Stimulated activated CD4-positive, alpha-beta T cell treated with anti-CD3 and anti-CD28 coated beads, Interleukin-4, amount 100 ng/mL, for 1 hour (primary cell): ENCODE data around the gene POMGNT2.
"Not testable (repeated sequence)": the region's sequence is repeated elsewhere in the genome, so short reads cannot be mapped to it uniquely, and the experiment has no call there.

Experiments used
- DNase-seq: peaks from one replicate; pipeline ENCODE4 v3.0.0-alpha.2; 2020

The POMGNT2 gene

DNA sequence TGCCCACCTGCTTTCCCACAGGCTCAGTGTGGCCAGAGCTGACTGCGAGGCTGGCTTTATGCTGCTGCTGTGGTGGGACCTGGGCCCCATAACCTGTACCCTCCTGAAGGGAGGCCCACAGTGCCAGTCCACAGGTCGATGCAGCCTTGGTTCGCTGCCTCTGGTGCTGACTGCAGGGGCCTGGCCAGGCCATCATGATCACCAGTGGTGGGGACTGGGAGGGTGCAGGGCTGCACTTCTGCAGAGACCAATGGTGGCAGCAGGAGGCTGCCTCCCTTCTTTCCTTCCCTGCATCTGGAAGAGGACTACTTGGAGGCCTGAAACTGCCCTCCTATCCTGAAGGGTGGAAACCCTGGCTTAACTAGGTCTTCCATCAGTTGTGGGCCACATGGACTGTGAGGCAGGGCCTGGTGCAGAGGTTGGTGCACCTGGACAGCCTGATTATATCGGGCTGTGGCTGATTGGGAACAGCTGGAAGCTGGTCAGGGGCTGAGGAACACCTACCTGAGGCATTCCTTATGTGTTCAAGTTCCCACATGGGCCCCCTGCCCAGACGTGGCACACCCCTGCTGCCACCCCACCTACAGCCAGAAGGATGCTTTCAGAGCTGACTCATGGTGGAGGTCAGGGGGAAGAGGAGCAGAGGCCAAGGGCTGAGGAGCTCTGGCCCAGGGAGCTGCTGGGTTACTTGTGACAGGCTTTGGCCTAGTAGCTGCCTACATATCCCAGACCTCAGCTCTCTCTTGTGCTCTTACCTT lies 29.8 kb downstream of the POMGNT2 start:
- DNase-seq, result no peak

DNA sequence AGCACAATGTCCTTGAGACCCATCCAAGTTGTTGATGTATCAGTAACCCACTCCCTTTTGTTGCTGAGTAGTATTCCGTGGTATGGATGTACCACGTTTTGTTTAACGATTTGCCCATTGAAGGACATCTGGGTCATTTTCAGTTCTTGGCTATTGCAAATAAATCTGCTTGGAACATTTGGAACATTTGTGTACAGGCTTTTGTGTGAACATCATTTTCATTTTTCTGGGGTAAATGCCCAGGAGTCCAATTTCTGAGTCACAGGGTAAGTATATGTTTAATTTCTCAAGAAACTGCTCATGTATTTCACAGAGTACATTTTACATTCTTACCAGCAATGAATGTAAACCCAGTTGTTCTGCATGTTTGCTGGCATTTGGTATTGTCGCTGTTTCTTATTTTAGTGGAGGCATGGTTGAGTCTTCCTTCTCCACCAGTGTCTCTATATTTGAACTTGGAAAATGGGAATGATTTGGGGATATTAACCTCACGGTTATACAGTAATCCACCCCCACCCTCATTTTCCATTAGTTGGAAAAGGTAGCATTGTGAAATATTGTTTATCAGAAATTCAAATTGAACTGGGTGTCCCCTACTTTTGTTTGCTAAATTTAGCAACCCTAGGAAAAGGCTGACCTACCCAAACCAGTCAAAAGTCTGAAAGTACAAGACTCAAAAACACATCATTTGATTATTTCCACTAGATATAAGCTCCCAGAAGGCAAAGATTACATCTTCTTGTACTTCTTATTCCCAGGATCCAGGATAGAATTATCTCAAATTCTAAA lies 30.8 kb downstream of the POMGNT2 start:
- DNase-seq, result no peak

DNA sequence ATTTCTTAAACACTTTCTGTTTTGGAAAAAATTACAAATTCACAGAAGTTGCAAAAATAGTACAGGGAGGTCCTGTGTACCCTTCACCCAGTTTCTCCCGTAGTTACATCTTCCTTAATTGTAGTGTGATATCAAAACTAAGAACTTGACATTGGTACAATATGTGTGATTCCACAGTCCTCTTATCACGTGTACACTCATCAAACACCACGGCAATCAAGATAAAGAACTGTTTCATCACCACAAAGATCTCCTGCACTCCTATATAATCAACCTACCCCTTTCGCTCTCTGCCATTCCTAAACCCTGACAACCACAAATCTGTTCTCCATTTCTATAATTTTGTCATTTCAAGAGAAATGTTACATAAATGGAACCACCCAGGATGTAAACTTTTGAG lies 31.4 kb downstream of the POMGNT2 start:
- no peak for DNase-seq

DNA sequence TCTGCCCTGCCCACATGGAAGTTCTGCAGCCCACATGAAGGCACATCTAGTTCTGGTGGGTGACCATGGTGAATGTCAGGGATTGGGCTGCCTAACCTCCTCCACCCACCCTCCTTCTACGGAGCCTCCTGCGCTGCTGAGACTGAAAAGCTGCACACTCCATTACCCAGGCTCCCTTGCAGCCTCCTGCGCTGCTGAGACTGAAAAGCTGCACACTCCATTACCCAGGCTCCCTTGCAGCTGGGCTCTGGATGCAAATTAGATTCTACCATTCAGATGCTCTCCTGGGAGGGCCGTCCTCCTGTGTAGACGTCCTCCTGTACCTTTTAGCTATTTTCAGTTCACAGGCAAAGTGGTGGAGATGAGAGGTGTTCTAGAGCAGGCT lies 32.1 kb downstream of the POMGNT2 start:
- DNase-seq, result no peak

DNA sequence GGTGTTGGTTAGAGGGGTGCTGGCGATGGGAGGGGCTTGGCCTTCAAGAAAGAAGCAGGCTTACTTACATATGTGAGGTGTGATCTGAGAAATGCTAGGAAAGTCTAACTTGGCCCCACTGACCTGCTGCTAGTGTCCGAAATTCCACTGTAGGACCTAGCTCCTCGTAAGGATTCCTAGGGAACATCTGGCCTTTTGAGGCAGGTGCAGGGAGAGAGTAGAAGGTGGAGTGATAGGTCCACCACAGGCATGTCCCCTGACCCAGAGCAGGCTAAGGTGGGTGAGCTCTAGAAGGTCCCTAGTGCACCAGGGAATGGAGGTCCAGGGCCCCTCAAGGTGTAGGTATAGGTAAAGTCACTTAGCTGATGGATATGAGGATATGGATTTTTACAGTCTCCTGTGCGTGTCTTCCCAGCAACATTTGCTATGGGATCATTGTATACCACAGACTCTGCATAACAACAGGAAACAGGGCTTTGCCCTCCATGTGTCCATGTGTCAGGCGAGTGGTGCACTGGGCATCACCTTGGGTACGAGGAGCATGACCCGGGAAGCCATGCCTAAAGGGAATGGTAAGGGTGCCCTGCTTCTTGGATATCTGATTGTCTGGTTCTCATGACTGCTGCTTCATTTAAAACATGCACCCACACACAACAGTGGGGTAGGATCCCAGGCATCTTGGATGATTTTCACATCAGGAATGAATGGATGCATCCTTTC lies 32.6 kb downstream of the POMGNT2 start:
- no peak for DNase-seq

DNA sequence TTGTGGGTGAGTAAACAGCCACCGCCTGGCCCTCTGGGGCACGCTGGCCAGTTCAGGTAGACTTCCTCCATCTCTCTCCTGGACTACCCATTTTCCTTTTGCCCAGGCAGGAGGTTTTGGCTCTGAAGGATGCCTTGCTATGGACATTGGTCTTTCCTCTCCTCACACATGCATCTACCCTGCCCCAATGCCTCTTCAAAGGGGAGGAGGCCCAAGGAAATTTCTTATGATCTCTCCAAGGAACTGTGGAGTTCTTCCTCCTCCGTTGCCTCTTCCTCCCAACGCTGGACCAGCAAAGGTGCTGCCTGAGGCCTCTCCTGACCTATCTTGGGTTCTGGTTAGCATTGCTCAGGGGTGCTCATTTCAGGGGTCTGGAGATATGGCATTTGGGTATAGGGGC lies 33.5 kb downstream of the POMGNT2 start:
- DNase-seq, result no peak

DNA sequence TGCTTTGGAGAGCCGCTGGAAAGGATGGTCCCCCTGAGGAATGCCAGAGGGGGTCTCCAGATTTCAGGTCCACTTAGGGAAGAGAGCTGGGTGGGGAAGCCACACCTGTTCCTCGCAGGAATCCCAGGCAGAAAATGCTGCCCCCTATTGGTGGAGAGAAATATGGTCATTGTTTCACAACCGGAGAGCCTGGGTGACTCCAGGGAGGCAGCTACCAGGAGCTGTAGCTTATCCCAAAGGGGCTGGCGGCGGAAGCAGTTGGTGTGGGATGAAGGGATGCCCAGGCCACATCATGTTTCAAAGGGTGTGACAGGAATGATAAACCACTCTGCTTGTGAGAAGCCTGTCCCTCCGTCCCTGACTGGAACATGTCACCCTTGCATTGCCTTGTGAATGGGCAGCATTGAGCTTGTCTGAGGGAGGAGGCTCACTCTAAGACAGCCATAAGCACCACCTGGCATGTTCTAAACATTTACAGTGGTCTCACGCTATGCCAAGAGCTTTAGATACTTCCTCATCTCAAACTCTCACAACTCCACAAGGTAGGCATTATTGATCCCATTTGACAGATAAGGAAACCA lies 34.5 kb downstream of the POMGNT2 start:
- DNase-seq, result no peak

DNA sequence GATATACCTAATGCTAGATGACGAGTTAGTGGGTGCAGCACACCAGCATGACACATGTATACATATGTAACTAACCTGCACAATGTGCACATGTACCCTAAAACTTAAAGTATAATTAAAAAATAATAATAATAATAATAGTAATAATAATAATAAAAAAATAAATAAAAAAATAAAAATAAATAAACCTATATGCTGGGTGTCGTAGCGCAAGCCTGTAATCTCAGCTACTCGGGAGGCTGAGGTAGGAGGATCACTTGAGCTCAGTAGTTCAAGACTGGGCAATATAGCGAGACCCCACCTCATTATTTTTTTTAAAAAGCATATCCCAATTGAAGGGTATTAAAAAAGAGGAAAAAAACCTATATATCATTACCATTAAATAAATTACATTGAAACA lies 35.2 kb downstream of the POMGNT2 start:
- not testable (repeated sequence) for DNase-seq

DNA sequence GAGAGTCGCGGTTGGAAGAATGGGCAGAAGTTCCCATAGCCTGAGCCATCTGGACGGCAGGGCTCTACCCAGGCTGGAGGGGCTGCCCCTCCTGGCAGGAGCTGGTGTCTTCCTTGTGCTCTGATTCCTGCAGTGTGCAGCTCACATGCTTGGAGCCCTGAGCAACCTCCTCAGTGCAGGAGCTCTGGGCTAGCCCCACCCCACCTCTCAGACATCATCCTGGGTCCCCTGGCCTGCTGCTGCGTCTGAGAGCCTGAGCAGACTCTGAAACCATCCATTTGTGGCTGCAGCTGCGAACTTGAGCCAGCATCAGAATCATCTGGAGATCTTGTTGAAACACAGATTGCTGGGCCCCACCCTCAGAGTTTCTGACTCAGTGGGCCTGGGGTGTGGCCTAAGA lies 42.8 kb downstream of the POMGNT2 start:
- DNase-seq, result no peak

DNA sequence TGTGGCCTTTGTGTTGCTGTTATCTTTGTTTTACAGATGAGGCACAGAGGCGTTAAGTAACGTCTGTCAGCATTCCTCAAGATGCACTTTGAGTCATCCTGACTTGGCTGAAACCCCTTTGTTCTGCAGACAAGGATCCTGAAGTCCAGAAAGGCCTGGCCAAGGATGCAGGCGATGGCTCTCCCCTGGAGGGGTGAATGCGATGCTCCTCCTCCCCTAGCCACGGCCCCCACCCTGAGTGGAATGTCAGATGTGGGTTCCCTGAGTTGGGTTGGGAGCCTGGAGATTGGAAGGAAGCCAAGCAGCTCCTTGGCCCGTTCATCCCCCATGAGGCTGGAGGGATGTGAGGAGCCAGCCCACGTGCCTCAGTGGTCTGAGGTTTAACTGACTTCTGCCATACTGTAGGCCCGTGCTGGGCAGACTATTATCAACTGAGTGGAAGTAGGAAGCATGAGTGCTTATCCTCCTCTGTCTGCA lies 43.3 kb downstream of the POMGNT2 start:
- DNase-seq, result no peak

DNA sequence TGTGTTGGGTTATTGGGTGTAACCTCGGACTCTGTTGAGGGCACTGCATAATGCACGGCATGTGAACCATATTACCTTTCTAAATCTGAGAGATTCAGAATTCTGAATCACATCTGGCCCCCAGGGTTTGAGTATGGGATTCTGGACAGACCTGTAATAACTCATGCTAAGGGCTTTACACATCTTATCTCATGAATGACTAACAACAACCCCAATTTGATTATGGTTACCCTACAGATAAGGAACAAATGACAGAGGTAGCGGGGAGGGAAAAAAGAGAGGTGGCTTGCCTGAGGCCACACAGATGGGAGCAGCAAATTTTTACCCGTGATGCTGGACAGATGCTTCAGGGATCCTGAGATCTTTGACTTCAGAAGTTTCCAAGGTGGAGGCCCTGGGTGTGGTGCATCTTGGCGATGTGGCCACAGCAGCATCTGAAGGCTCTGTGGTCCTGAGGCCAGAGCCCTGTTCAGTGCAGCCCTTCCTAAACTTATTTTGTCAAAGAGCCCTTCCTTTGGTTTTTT lies 43.8 kb downstream of the POMGNT2 start:
- no peak for DNase-seq

DNA sequence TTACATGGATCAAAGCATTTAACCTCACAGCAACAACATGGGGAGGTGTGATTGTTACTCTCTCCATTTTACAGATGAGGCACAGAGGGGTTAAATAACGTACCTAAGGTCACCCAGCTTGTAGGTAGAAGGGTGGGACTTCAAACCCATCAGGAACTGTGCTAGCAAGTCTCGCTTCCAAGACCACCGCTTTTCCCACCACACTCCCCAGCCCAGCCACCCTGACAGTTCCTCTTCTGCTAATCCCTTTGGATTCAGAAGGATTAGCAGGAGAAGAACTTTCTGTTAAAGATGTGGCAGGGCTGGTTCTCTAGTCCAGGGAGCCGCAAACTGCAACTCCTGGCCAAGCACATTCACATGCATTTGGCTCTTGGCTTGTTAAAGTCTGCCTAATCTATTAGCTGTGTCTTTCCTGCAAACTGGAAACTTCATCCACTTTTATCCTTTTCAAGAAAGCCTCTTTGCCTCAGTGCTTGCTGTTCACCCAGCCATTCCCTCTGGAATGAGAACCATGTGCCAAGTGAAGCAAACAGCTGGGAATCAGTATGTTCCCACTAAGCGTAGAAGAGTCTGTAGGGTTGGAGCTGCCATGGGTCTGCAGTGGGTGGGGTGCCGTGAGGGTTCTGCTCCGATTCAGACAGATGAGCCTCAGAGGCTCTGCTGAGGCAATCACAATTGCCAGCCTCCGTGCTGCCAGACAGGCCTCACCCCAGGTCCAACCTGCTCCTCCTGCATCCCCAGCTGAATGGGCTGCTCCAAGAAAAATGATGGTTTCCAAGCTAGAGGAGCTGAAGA lies 44.6 kb downstream of the POMGNT2 start:
- no peak for DNase-seq

DNA sequence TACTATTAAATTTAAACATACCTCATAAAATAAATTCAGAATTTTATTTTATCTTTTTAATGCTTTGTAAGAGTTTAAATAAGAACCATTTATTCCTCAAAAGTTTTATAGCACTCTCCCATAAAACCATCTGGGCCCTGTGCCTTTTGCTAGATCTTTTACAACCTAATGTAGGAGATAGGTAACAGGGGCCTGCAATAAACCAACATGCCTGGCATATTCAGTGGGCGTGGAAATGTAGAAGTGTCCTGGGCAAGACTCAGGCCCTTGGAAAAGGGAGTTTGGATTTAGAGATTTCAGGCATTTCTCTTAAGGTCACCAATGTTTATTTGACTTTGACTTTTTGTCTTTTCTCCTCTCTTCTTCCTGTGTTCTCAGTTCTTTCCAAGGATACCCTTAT lies 46.4 kb downstream of the POMGNT2 start:
- no peak for DNase-seq

DNA sequence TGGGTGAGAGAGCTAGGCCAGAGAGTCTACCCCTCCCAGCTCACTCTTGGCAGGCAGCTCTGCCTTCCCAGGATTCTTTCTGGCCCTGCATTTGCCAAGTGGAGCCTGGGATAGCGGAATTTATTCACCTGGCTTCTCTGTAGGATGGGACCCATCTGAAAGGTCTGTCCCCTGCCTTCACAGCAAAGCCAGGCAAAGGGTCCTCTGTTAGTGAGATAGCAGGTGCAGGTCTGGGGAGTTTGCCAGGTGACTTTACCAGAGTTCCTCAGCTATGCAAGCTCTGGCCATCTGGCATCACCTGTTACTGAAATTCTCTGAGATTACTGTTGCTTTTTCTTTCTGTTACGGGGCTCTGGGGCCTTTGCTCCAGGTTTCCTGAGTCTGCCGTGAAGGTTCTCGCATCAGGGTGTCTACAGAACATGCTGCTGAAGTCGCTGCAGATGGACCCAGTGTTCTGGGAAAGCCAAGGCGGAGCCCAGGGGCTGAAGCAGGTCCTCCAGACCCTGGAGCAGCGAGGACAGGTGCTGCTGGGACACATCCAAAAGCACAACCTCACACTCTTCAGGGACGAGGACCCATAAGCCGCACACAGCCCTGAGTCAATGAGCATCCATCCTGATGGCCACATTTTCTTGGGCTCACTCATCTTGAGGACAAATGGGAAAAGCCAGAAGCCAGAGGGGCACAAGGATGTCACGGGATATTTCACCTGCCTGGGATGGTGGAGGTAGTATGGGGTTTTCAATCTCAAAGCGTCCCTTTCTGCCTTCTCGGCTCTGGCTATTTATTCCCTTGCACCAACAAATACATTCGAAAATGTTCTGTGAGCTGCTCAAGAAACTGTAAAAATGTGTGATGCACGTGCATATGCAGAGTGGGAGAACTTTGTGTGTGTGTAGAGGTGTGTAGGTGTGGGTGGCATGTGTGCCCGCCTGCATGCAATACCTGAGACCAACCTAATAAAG lies 49.8 kb downstream of the POMGNT2 start:
- no peak for DNase-seq

DNA sequence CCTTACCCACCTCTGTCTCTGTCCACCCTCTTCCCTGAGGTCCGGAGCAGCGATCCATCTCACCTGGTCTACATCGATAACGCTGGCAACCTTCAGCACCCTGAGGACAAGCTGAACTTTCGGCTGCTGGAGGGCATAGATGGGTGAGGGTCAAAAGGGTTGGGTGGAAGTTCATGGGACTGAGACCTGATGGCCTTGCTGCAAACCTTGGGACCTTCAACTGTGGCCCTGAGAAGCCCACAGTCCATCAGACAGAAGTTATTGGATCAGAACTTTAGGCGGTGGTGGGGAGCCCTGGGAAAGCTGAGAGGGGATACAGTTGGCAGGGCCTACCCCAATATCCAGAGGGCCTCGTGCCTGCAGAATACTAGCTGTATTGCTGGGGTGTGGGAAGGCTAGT lies 50.5 kb downstream of the POMGNT2 start:
- no peak for DNase-seq

DNA sequence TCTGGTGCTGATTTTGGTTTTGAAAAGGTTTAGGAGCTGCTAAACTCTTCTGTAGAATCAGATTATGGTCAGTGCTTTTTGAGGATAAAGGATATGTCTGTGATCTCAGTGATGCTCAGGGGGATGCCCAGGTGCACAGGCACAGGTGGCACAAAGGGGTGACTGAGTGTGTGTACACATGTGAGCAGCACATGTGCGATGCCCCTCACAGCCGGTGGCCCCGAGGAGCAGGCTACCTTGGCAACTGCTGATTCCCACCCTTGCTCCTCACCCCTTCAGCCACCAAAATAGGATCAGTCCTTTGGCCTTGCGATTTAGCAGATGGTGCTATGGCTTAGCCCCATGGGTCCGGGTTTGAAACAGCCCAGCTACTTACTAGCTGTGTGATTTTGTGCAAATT lies 51.1 kb downstream of the POMGNT2 start:
- DNase-seq, result no peak

DNA sequence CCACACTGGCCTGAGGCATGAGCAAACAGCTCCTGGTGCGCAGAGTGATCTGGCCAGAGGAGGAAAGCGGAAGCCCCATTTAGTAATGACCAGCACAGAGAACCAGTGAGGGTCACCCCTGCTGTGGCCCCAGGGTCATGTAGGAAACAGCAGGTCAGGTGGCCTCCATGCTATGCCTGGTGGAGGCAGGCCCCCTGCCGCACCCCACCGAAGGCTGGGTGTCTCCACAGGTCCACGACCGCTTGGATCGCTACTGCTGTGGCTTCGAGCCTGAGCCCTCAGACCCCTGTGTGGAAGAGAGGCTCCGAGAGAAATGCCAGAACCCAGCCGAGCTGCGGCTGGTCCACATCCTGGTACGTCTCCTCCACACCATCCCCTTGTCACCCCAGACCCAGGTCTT lies 52.6 kb downstream of the POMGNT2 start:
- no peak for DNase-seq

DNA sequence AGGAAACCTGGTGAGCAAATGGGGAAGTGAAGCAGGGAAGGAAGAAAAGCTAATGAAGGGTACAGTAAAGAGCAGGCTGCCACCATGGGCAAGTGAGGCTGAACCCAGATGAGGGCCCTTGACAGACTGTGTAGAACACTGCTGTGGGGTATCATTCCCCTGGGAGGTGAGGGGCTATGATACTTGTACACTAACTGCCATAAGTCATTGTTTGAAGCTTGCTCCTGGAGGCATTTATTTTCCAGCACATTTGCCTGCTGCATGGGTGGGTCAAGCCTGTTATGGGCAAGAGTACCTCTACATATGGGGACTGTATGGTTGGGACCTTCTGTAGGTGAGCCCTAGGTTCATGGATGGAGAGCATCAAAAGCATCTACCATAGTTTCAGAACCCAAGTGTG lies 57.4 kb downstream of the POMGNT2 start:
- DNase-seq, result no peak

DNA sequence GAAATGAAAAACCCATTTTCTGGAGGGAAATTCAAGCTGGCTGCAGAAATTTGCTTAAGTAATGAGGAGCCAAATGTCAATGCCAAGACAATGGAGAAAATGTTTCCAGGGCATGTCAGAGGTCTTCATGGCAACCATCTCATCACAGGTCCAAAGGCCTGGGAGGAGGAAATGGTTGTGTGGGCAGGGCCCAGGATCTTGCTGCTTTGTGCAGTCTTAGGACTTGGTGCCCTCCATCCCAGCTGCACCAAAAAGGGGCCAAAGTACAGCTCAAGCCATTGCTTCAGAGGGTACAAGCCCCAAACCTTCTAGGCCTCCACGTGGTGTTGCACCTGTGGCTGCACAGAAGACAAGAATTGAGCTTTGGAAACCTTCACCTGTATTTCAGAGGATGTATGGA lies 59.3 kb downstream of the POMGNT2 start:
- DNase-seq, result no peak

DNA sequence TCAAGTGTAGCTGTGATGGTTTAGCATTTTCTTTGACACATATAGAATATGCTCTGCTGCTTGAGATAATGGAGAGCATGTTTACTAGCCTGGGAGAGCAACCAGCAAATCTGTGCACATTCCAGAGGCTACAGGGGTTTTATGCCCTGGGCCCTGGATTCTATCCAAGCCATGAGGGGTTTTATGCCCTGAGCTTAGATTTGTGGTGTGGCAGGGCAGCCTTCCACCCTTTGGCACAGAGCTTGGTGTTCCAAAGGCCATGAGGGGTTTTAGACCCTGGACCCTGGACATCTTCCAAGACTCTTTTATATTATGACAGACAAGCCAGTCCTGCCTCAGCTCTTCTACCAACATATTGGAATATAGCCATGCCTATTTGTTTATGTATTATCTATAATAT lies 60.8 kb downstream of the POMGNT2 start:
- DNase-seq, result not testable (repeated sequence)

DNA sequence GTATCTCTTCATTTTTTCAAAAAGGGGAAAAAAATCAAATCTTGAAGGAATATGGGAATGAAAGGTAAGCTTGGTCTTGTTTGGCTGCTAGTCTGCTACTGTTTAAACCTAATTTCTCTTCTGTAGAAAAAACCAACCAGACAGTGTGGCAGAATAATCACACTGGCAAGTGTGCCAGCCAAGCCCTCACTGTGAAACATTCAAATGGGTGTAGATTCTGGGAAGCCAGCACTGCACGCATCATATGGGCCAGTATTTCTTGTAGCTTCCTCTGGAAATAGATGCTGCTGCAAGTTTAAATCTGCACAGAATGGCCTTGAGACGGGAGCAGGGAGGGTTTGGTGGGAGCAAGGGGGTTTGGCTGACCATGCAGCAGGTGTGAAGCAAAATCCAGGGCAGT lies 62.1 kb downstream of the POMGNT2 start:
- DNase-seq, result no peak
